CD14-positive monocyte (primary cell): Measurements from ENCODE around the gene KDR. TPM values are rescaled to one million over a fixed set of nuclear protein-coding genes. Genes with fewer than 3 reads are reported as not detected.

Experiments used
- DNase-seq, 3 donors: peaks; one replicate each; pipeline ENCODE4 v3.0.0-alpha.2; 2011 to 2022
- H2AFZ ChIP-seq: 2 replicates; pipeline ENCODE4 v1.6.0; 2012; ENCODE audit warnings: mild to moderate bottlenecking, low read depth, low read length, inconsistent platforms; ENCODE audit not compliant: insufficient read depth, poor library complexity, severe bottlenecking
- H3K27ac ChIP-seq, 2 donors: 1 replicate in 1 of 2; 2 replicates in 1 of 2; pipeline ENCODE4 v1.5.1; 2012 to 2013; ENCODE audit warnings: low read length in 2 of 2, control low read depth in 1 of 2, inconsistent platforms in 1 of 2, low read depth in 1 of 2, mild to moderate bottlenecking in 1 of 2
- H3K27me3 ChIP-seq, 2 donors: one replicate each; pipeline versions ENCODE4 v1.6.0 to v1.6.1; 2011 to 2013; ENCODE audit warnings: low read length in 2 of 2; ENCODE audit not compliant: control insufficient read depth in 2 of 2, insufficient read depth in 2 of 2
- H3K36me3 ChIP-seq, 2 donors: replicated peaks in 1 of 2; 1 replicate in 1 of 2; 2 replicates in 1 of 2; pipeline versions ENCODE4 v1.5.1 to v1.6.1; 2012 to 2013; ENCODE audit warnings: low read length in 2 of 2, control low read depth in 1 of 2, inconsistent platforms in 1 of 2, mild to moderate bottlenecking in 1 of 2; ENCODE audit not compliant: insufficient read depth in 2 of 2, control insufficient read depth in 1 of 2
- H3K4me1 ChIP-seq, 2 donors: 1 replicate in 1 of 2; 2 replicates in 1 of 2; pipeline versions ENCODE4 v1.5.1 to v1.6.1; 2012 to 2013; ENCODE audit warnings: low read length in 2 of 2, control low read depth in 1 of 2, inconsistent platforms in 1 of 2, mild to moderate bottlenecking in 1 of 2, moderate library complexity in 1 of 2; ENCODE audit not compliant: insufficient read depth in 2 of 2, control insufficient read depth in 1 of 2
- H3K4me2 ChIP-seq: replicated peaks from 2 replicates; pipeline ENCODE3; 2012; ENCODE audit warnings: low read length, moderate library complexity, mild to moderate bottlenecking; ENCODE audit not compliant: poor library complexity, severe bottlenecking; ENCODE audit errors: extremely low read depth
- H3K4me3 ChIP-seq, 3 experiments: fragments of 200-600 bp in 1 of 3; sonication (generic) in 1 of 3; replicated peaks in 1 of 3; 1 replicate in 2 of 3; 2 replicates in 1 of 3; pipeline ENCODE4 v1.5.1; 2011 to 2013; ENCODE audit warnings: low read length in 3 of 3, mild to moderate bottlenecking in 3 of 3, control low read depth in 2 of 3, low read depth in 2 of 3, inconsistent platforms in 1 of 3, moderate library complexity in 1 of 3
- H3K79me2 ChIP-seq: 2 replicates; pipeline ENCODE4 v1.6.0; 2012; ENCODE audit warnings: mild to moderate bottlenecking, control low read depth, inconsistent platforms, low read length, moderate library complexity; ENCODE audit not compliant: insufficient read depth
- H3K9ac ChIP-seq: 2 replicates; pipeline ENCODE4 v1.6.0; 2017; ENCODE audit warnings: low read length, mild to moderate bottlenecking; ENCODE audit not compliant: insufficient read depth, poor library complexity, severe bottlenecking
- H3K9me3 ChIP-seq, 2 donors: replicated peaks in 1 of 2; 1 replicate in 1 of 2; 2 replicates in 1 of 2; pipeline versions ENCODE4 v1.5.1 to v1.6.1; 2012 to 2013; ENCODE audit warnings: low read length in 2 of 2, control low read depth in 1 of 2; ENCODE audit not compliant: control insufficient read depth in 1 of 2, insufficient read depth in 1 of 2
- H4K20me1 ChIP-seq: 2 replicates; pipeline ENCODE4 v1.6.0; 2012; ENCODE audit warnings: mild to moderate bottlenecking, low read length, control low read depth, moderate library complexity; ENCODE audit not compliant: insufficient read depth
- H3K27ac Mint-ChIP-seq, 7 donors: one replicate each; pipeline ENCODE4 v1.8.0; 2020; ENCODE audit warnings: mild to moderate bottlenecking in 7 of 7, mixed read lengths in 7 of 7, moderate library complexity in 6 of 7, inconsistent platforms in 2 of 7
- H3K27me3 Mint-ChIP-seq, 3 donors: one replicate each; pipeline ENCODE4 v1.8.0; 2021 to 2022; ENCODE audit warnings: low read depth in 3 of 3, mild to moderate bottlenecking in 3 of 3, mixed read lengths in 3 of 3, moderate library complexity in 3 of 3, inconsistent platforms in 1 of 3
- H3K36me3 Mint-ChIP-seq, 2 donors: one replicate each; pipeline ENCODE4 v1.8.0; 2020; ENCODE audit warnings: mixed read lengths in 2 of 2, inconsistent platforms in 1 of 2, mild to moderate bottlenecking in 1 of 2
- H3K4me1 Mint-ChIP-seq: one replicate; pipeline ENCODE4 v1.8.0; 2020; ENCODE audit warnings: mild to moderate bottlenecking, mixed read lengths
- H3K4me3 Mint-ChIP-seq, 2 donors: one replicate each; pipeline ENCODE4 v1.8.0; 2020; ENCODE audit warnings: mild to moderate bottlenecking in 2 of 2, mixed read lengths in 2 of 2, moderate library complexity in 1 of 2
- H3K9me3 Mint-ChIP-seq, 7 donors: one replicate each; pipeline ENCODE4 v1.8.0; 2020 to 2022; ENCODE audit warnings: mixed read lengths in 7 of 7, mild to moderate bottlenecking in 6 of 7, moderate library complexity in 6 of 7, inconsistent platforms in 2 of 7
- CTCF ChIP-seq: fragments of 200-600 bp; IDR thresholded peaks from one replicate; pipeline ENCODE4 v1.8.0; 2022; ENCODE audit warnings: antibody characterized with exemption, mild to moderate bottlenecking
- WGBS: methylation state at CpG from one replicate; pipeline ENCODE4 v1.1.5; 2013; ENCODE audit warnings: missing lambda C conversion rate; ENCODE audit not compliant: insufficient coverage; 5-methylcytosine and 5-hydroxymethylcytosine counted together
- intact Hi-C, 2 donors: fragments of 100-400 bp; cut with micrococcal nuclease; formaldehyde crosslinking; loops; one replicate each; pipeline versions ENCODE4 v1.15.0 to v1.15.1; 2023
- polyA plus RNA-seq, 3 donors: library from polyadenylated mRNA; depleted of rRNA in 1 of 3; unstranded in 2 of 3; stranded (reverse) in 1 of 3; fragments of 300-500 nt in 2 of 3; fragments of >200 nt in 1 of 3; fragmentation: Illumina TruSeq in 2 of 3; gene quantifications; 1 replicate in 2 of 3; 2 replicates in 1 of 3; pipeline ENCODE4 v1.2.3, GENCODE V29; 2012 to 2021

The KDR gene
- polyA plus RNA-seq, 3 donors, result not detected

- WGBS, result no CpG with 5 or more reads among the region's 2 CpGs
Observed at GRCh38 chr4:55136634-55137033, 11.2 kb upstream of the KDR start.

GRCh38 chr4:55133951-55134350, 8.6 kb upstream of the KDR start:
- H3K27me3 Mint-ChIP-seq, result peaks cover 0 to 8% (median 5%) of the 10 kb centered on the region in 3 donors
- no peaks in the 10 kb centered on the region for H3K36me3 Mint-ChIP-seq
- DNase-seq, result no peak
- WGBS, result no CpG with 5 or more reads among the region's 3 CpGs
- Histone ChIP-seq H3K79me2 (no peaks in the 10 kb centered on the region), H3K9me3 (no peaks in the 10 kb centered on the region), H3K9ac (no peak overlapping the region), H3K36me3 (no peaks in the 10 kb centered on the region), H3K27ac (no peak overlapping the region), H3K4me3 (no peak overlapping the region), H3K4me2 (no peak overlapping the region), H3K4me1 (no peaks in the 10 kb centered on the region), H4K20me1 (no peaks in the 10 kb centered on the region), H3K27me3 (no peaks in the 10 kb centered on the region), H2AFZ (no peak overlapping the region)
- H3K4me1 Mint-ChIP-seq, result no peaks in the 10 kb centered on the region
- H3K4me3 Mint-ChIP-seq, result no peak overlapping the region
- no peak overlapping the region for H3K27ac Mint-ChIP-seq
- intact Hi-C loops, result no loop called here
- no peak for TF ChIP-seq CTCF
- H3K9me3 Mint-ChIP-seq, result peaks cover 0 to 4% (median 2%) of the 10 kb centered on the region in 7 donors

More at GRCh38 chr4:55136634-55137033, 11.2 kb upstream of the KDR start:
- no peak overlapping the region for H3K4me3 ChIP-seq
- no peak overlapping the region for H3K4me2 ChIP-seq
- DNase-seq, result no peak
- Mint-ChIP-seq H3K9me3 (peaks cover 0 to 6% (median 2%) of the 10 kb centered on the region in 7 donors), H3K4me3 (no peak overlapping the region), H3K4me1 (no peaks in the 10 kb centered on the region), H3K36me3 (no peaks in the 10 kb centered on the region), H3K27ac (no peak overlapping the region), H3K27me3 (peaks cover 4 to 8% (median 5%) of the 10 kb centered on the region in 3 donors)
- H2AFZ ChIP-seq, result no peak overlapping the region
- intact Hi-C loops, result no loop called here
- H3K27ac ChIP-seq, result no peak overlapping the region
- no peak for TF ChIP-seq CTCF
- no peaks in the 10 kb centered on the region for H3K79me2 ChIP-seq
- no peaks in the 10 kb centered on the region for H3K27me3 ChIP-seq
- H3K9me3 ChIP-seq, result no peaks in the 10 kb centered on the region
- no peaks in the 10 kb centered on the region for H3K36me3 ChIP-seq
- no peak overlapping the region for H3K9ac ChIP-seq
- H4K20me1 ChIP-seq, result no peaks in the 10 kb centered on the region
- H3K4me1 ChIP-seq, result no peaks in the 10 kb centered on the region
